ENCODE measurements around the gene MKNK2. TPM values are rescaled to one million over a fixed set of nuclear protein-coding genes. Genes with fewer than 3 reads are reported as not detected.

MKNK2 gene
- polyA plus RNA-seq, 1 donor (not counting 4 experiments of a cell fraction or from before 2014, with no cell fraction given) = 88.3 TPM

- H3K36me3 ChIP-seq (ENCODE audit: control insufficient read depth in 2 of 2, extremely low read depth in 1 of 2, insufficient read depth in 2 of 2, low read length in 2 of 2) = peaks cover 6 to 9% of the 10 kb centered on the region in 2 experiments
- TF ChIP-seq CTCF (optimal IDR thresholded peaks at IDR 0.05 in 1 of 3, IDR thresholded peaks at IDR 0.05 in 1 of 3, conservative IDR thresholded peaks at IDR 0.05 in 1 of 3; ENCODE audit: extremely low read depth in 1 of 3, insufficient read depth in 2 of 3, low read length in 3 of 3) (no peak), EZH2 (IDR thresholded peaks at IDR 0.05; ENCODE audit: low read length) (no peak)
These were observed 53.5 kb downstream of the MKNK2 start for GRCh38 chr19:1997353-1998233.

GRCh38 chr19:1992759-1993260, 58.2 kb downstream of the MKNK2 start:
- no peaks in the 10 kb centered on the region for H3K4me1 ChIP-seq (ENCODE audit: control insufficient read depth, extremely low read depth, insufficient read depth, low read length)
- TF ChIP-seq CTCF (optimal IDR thresholded peaks at IDR 0.05 in 1 of 3, IDR thresholded peaks at IDR 0.05 in 1 of 3, conservative IDR thresholded peaks at IDR 0.05 in 1 of 3; ENCODE audit: extremely low read depth in 1 of 3, insufficient read depth in 2 of 3, low read length in 3 of 3) = no peak
- TF ChIP-seq EZH2 (IDR thresholded peaks at IDR 0.05; ENCODE audit: low read length) = no peak
- no peak overlapping the region for H3K9ac ChIP-seq (ENCODE audit: control insufficient read depth, extremely low read depth, insufficient read depth, low read length)
- peaks cover 24 to 25% of the 10 kb centered on the region in 2 experiments for H3K36me3 ChIP-seq (ENCODE audit: control insufficient read depth in 2 of 2, extremely low read depth in 1 of 2, insufficient read depth in 2 of 2, low read length in 2 of 2)
- DNase-seq (ENCODE audit: low read depth, low spot score) (no peak), FAIRE-seq (no peak)
- H3K4me3 ChIP-seq (ENCODE audit: control insufficient read depth in 2 of 3, extremely low read depth in 1 of 3, insufficient read depth in 2 of 3, low read depth in 1 of 3, low read length in 3 of 3) = no peak overlapping the region
- no peaks in the 10 kb centered on the region for H3K9me3 ChIP-seq (ENCODE audit: control insufficient read depth, low read depth, low read length)
- no peaks in the 10 kb centered on the region for H4K20me1 ChIP-seq (ENCODE audit: control insufficient read depth, extremely low read depth, insufficient read depth, low read length)
- dilution Hi-C loops (cut with MboI; ENCODE audit: extremely low pct_ligation_motif_present, low sequenced_read_pairs) = no loop called here
- H3K79me2 ChIP-seq (ENCODE audit: control insufficient read depth, insufficient read depth, low read length) = no peaks in the 10 kb centered on the region
- H3K27ac ChIP-seq (ENCODE audit: control insufficient read depth, insufficient read depth, low read length) = no peak overlapping the region
- no peak overlapping the region for H3K4me2 ChIP-seq (ENCODE audit: control insufficient read depth, extremely low read depth, insufficient read depth, low read depth, low read length)
- no peak overlapping the region for H2AFZ ChIP-seq (ENCODE audit: control insufficient read depth, low read length)
- H3K27me3 ChIP-seq (ENCODE audit: control insufficient read depth, extremely low read depth, insufficient read depth, low read length) = no peaks in the 10 kb centered on the region
- no peaks in the 10 kb centered on the region for H3K9me1 ChIP-seq (ENCODE audit: control insufficient read depth, extremely low read depth, insufficient read depth, low read length)

More at GRCh38 chr19:1997353-1998233, 53.5 kb downstream of the MKNK2 start:
- Histone ChIP-seq H3K27me3 (ENCODE audit: control insufficient read depth, extremely low read depth, insufficient read depth, low read length) (no peaks in the 10 kb centered on the region), H3K9me3 (ENCODE audit: control insufficient read depth, low read depth, low read length) (no peaks in the 10 kb centered on the region), H3K4me1 (ENCODE audit: control insufficient read depth, extremely low read depth, insufficient read depth, low read length) (no peaks in the 10 kb centered on the region), H3K9me1 (ENCODE audit: control insufficient read depth, extremely low read depth, insufficient read depth, low read length) (no peaks in the 10 kb centered on the region), H3K4me3 (ENCODE audit: control insufficient read depth in 2 of 3, extremely low read depth in 1 of 3, insufficient read depth in 2 of 3, low read depth in 1 of 3, low read length in 3 of 3) (no peak overlapping the region), H3K9ac (ENCODE audit: control insufficient read depth, extremely low read depth, insufficient read depth, low read length) (no peak overlapping the region), H3K79me2 (ENCODE audit: control insufficient read depth, insufficient read depth, low read length) (no peaks in the 10 kb centered on the region), H3K27ac (ENCODE audit: control insufficient read depth, insufficient read depth, low read length) (no peak overlapping the region), H3K4me2 (ENCODE audit: control insufficient read depth, extremely low read depth, insufficient read depth, low read depth, low read length) (no peak overlapping the region), H4K20me1 (ENCODE audit: control insufficient read depth, extremely low read depth, insufficient read depth, low read length) (no peaks in the 10 kb centered on the region), H2AFZ (ENCODE audit: control insufficient read depth, low read length) (no peak overlapping the region)
- FAIRE-seq = peak; percentile 53
- dilution Hi-C loops (cut with MboI; ENCODE audit: extremely low pct_ligation_motif_present, low sequenced_read_pairs) = no loop called here
- no peak for DNase-seq (ENCODE audit: low read depth, low spot score)
